Measurements from ENCODE around the gene LCN1.

Gene LCN1

GRCh38 chr9:135502873-135503321 lies 18.3 kb upstream of the LCN1 start:
- no peak overlapping the region for H3K27ac Mint-ChIP-seq
- TF ChIP-seq, protein P1, sequence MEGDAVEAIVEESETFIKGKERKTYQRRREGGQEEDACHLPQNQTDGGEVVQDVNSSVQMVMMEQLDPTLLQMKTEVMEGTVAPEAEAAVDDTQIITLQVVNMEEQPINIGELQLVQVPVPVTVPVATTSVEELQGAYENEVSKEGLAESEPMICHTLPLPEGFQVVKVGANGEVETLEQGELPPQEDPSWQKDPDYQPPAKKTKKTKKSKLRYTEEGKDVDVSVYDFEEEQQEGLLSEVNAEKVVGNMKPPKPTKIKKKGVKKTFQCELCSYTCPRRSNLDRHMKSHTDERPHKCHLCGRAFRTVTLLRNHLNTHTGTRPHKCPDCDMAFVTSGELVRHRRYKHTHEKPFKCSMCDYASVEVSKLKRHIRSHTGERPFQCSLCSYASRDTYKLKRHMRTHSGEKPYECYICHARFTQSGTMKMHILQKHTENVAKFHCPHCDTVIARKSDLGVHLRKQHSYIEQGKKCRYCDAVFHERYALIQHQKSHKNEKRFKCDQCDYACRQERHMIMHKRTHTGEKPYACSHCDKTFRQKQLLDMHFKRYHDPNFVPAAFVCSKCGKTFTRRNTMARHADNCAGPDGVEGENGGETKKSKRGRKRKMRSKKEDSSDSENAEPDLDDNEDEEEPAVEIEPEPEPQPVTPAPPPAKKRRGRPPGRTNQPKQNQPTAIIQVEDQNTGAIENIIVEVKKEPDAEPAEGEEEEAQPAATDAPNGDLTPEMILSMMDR (IDR thresholded peaks at IDR 0.05; ENCODE audit: unreplicated experiment in 3 of 3) = no peak
- peaks cover 17% of the 10 kb centered on the region for H3K36me3 Mint-ChIP-seq (ENCODE audit: low read depth)
- peaks cover 5% of the 10 kb centered on the region for H3K4me1 Mint-ChIP-seq
- peaks cover 1% of the 10 kb centered on the region for H3K9me3 Mint-ChIP-seq
- peak overlapping the region; percentile 69 to 93 (median 78) for H3K4me3 Mint-ChIP-seq
- no peaks in the 10 kb centered on the region for H3K27me3 Mint-ChIP-seq (ENCODE audit: low read depth)

DNA sequence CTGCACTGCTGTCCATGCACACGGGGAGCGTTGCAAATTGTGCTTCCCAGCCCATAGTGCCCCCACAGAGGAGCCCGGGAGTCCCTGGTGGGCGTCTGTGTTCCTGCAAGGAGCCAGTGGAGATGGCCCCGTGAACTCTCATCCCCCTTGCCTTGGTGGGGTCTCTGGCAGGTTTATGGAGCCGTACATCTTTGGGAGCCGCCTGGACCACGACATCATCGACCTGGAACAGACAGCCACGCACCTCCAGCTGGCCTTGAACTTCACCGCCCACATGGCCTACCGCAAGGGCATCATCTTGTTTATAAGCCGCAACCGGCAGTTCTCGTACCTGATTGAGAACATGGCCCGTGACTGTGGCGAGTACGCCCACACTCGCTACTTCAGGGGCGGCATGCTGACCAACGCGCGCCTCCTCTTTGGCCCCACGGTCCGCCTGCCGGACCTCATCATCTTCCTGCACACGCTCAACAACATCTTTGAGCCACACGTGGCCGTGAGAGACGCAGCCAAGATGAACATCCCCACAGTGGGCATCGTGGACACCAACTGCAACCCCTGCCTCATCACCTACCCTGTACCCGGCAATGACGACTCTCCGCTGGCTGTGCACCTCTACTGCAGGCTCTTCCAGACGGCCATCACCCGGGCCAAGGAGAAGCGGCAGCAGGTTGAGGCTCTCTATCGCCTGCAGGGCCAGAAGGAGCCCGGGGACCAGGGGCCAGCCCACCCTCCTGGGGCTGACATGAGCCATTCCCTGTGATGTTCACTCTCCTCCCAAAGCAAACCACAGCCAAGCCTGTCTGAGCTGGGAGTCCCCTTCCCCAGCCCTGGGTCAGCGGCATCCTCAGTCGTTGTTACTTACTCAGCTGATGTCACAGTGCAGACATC lies 17.6 kb upstream of the LCN1 start:
- peaks cover 5% of the 10 kb centered on the region for H3K4me1 Mint-ChIP-seq
- peak overlapping the region; percentile 77 to 93 (median 78) for H3K4me3 Mint-ChIP-seq
- H3K27me3 Mint-ChIP-seq (ENCODE audit: low read depth) = no peaks in the 10 kb centered on the region
- TF ChIP-seq, protein P1 (IDR thresholded peaks at IDR 0.05; ENCODE audit: unreplicated experiment in 3 of 3) = no peak
- H3K9me3 Mint-ChIP-seq = peaks cover 5% of the 10 kb centered on the region
- peaks cover 17% of the 10 kb centered on the region for H3K36me3 Mint-ChIP-seq (ENCODE audit: low read depth)
- H3K27ac Mint-ChIP-seq = no peak overlapping the region

DNA sequence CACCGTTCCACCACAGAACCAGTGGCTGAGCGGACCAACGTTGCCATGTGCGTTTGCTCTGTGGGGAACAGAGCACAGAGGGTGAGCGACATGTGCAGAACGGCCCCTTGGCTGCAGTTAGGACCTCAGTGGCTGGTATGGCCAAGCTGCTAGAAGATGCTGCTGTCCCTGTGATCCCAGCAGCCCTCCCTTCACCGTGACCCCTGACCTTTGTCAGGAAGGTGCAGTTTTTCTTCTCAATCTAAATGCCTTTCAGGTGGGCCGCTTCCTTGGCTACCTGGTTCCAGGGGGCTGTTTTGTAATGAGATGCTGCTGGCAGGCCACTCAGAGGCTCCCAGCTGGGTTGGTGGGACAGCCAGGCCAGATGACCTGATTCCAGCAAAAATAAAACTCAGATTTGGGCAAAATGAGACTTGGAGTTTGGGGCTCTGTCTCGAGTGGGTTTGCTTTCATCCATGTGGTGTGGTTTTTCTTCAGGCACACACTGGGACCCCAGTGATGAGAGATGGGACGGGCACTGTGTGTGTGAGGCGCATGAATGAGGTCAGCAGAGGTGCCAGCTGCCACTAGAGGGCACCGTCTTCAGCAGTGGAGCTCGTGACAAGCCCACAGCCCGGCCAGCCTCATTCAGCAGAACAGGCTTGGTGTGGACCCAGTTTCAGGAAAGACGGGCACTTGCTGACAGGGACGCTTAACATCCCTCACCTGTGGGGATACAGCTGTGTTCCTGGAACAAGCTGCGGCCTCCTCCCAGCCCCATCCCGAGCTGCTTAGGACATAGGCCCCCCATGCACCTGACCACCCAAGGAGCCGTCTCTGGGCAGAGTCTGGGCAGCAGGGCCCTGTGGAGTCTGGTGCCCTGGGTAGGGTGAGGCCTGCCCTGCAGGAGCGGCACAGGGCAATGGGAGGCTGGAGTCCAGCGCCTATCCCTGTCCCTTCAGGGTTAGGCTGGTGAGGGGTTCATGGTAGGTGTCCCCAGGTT lies 16.7 kb upstream of the LCN1 start:
- TF ChIP-seq, protein P1 (IDR thresholded peaks at IDR 0.05; ENCODE audit: unreplicated experiment in 3 of 3) = peak; percentile 45 to 63 (median 59)
- Mint-ChIP-seq H3K9me3 (peaks cover 13% of the 10 kb centered on the region), H3K4me1 (peaks cover 5% of the 10 kb centered on the region), H3K4me3 (peak overlapping the region; percentile 27 to 77 (median 65)), H3K36me3 (ENCODE audit: low read depth) (peaks cover 17% of the 10 kb centered on the region), H3K27me3 (ENCODE audit: low read depth) (no peaks in the 10 kb centered on the region), H3K27ac (peak overlapping the region in 1 of 3 experiments; percentile 49)

DNA sequence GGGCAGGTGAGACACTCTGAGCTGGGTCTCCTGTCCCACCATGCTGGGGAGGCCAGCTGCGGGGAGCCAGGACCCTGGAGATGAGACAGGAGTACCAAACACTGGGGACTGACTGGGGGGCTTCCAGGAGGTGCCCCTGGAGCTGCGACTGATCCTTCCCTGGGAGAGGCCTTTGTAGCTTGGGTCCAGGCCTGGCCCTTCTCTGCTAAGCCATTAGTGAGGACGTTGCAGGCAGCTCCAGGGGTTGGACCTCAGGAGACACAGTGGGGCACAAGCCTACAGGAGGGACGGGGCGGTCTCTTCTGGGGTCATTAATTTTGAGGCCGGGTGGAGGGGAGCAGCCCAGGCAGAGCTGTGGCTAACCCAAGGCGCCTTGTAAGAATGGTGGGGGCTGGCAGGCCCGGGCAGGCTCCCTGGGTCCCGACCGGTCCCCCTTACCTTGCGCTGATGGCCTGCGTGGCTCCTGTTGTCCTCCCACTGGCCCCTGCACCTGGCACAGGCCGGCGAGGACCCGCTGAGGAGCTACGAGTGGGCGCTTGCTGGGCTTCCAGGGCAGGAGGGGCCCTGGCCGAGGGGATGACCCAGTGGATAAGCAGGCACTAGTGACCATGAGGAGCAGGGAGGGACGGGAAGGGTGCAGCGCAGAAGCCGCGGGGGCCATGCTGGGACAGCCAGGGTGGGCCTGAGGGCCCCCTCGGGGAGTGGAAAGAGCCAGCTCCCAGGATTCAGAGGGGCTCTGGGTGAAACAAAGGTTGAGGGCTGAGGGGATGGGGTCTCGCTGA lies 15.6 kb upstream of the LCN1 start:
- H3K4me3 Mint-ChIP-seq = no peak overlapping the region
- TF ChIP-seq, protein P1 (IDR thresholded peaks at IDR 0.05; ENCODE audit: unreplicated experiment in 3 of 3) = no peak
- peaks cover 4% of the 10 kb centered on the region for H3K27me3 Mint-ChIP-seq (ENCODE audit: low read depth)
- peaks cover 14% of the 10 kb centered on the region for H3K9me3 Mint-ChIP-seq
- H3K4me1 Mint-ChIP-seq = peaks cover 5% of the 10 kb centered on the region
- H3K36me3 Mint-ChIP-seq (ENCODE audit: low read depth) = peaks cover 17% of the 10 kb centered on the region
- peak overlapping the region in 1 of 3 experiments; percentile 41 for H3K27ac Mint-ChIP-seq

DNA sequence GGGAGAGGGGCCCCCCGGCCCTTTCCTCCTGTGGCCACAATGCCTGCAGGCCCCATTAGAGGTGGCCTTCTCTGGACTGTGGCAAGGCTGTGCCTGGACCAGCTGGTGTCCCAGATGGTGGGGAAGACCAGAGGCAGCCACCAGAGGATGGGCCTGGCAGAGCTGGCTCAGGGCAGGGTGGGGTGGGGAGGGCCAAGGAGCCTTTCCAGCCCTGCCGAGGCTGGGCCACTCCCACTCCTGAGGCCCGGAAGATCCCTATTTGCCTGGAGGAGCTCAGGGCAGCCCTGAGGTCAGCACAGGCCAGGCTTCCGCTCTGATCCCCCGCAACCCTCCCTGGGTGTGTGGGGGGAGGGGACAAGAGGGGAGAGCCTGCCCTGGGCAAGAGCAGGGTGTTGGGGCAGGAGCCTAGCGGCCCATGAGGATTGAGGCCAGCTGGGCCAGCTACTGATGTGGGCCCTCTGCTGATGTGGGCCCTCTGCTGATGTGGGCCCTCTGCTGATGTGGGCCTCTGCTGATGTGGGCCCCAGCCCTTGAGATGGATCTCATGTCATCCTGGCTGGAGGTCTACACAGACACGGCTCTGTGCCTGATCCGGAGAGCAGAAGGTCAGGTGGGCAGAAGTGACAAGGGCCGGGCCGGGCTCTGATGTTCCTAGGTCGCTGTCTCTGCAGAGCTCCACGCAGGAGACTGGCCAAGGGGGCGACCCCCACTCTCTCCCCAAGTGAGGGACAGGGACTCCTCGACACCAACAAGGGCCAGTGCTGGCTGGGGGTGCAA lies 14.7 kb upstream of the LCN1 start:
- H3K27ac Mint-ChIP-seq = no peak overlapping the region
- TF ChIP-seq, protein P1 (IDR thresholded peaks at IDR 0.05; ENCODE audit: unreplicated experiment in 3 of 3) = no peak
- H3K36me3 Mint-ChIP-seq (ENCODE audit: low read depth) = peaks cover 17% of the 10 kb centered on the region
- peaks cover 4% of the 10 kb centered on the region for H3K4me1 Mint-ChIP-seq
- H3K9me3 Mint-ChIP-seq = peaks cover 16% of the 10 kb centered on the region
- no peak overlapping the region for H3K4me3 Mint-ChIP-seq
- H3K27me3 Mint-ChIP-seq (ENCODE audit: low read depth) = peaks cover 4% of the 10 kb centered on the region
